GM10248 (cell line): ENCODE data around the gene PAQR6.

Experiments
- CTCF ChIA-PET: fragments of 300-600 bp; sonication (Branson Sonifier 250); formaldehyde crosslinking; extraction: SDS; loops from one replicate; lab custom pipeline; 2021; ENCODE audit warnings: antibody characterized with exemption; lab: Yijun Ruan, JAX
- POLR2A ChIA-PET: fragments of 350-650 bp; sonication (Branson Sonifier 250); formaldehyde crosslinking; extraction: SDS; loops from one replicate; lab custom pipeline; 2020; ENCODE audit warnings: antibody characterized with exemption; lab: Yijun Ruan, JAX
- DNase-seq: peaks from one replicate; pipeline ENCODE4 v3.0.0; 2012; ENCODE audit errors: extremely low spot score
- CTCF ChIP-seq: IDR thresholded peaks from 2 replicates; pipeline ENCODE4 v1.5.1; 2012; ENCODE audit warnings: mild to moderate bottlenecking, low read depth; ENCODE audit errors: extremely low read depth, missing control alignments, control extremely low read depth

Gene PAQR6

GRCh38 chr1:156236164-156236563, 11.7 kb downstream of the PAQR6 start:
- POLR2A ChIA-PET, result no interaction called here
- DNase-seq, result no peak
- CTCF ChIA-PET, result no interaction called here
- no peak for TF ChIP-seq CTCF

GRCh38 chr1:156233426-156234127, 14.3 kb downstream of the PAQR6 start:
- no peak for DNase-seq
- CTCF ChIA-PET, result interaction anchor here (1.3 to 3.3 kb wide), 6 partner anchors 9 to 137 kb away, joined by 3 to 9 read pairs (median 7); partner anchors contain the start of genes BGLAP and TMEM79
- no peak for TF ChIP-seq CTCF
- POLR2A ChIA-PET, result interaction anchor here (0.6 kb wide), 3 partner anchors 9 to 47 kb away, joined by 3 to 5 read pairs (median 4); partner anchors contain the start of gene PMF1

- no peak for TF ChIP-seq CTCF
- no peak for DNase-seq
- ChIA-PET CTCF (interaction anchor here (1.3 to 3.3 kb wide), 6 partner anchors 9 to 136 kb away, joined by 3 to 9 read pairs (median 7); partner anchors contain the start of genes BGLAP and TMEM79), POLR2A (no interaction called here)
Measured at GRCh38 chr1:156232201-156232894, 15.5 kb downstream of the PAQR6 start.

- CTCF ChIA-PET, result interaction anchor here (0.6 to 14.6 kb wide), 5 partner anchors 11 to 135 kb away, joined by 3 to 306 read pairs (median 3); partner anchors contain the start of genes PMF1 and SEMA4A
- TF ChIP-seq CTCF, result no peak
- POLR2A ChIA-PET, result interaction anchor here (0.7 kb wide), 1 partner anchor 21 kb away, joined by 14 read pairs; no protein-coding TSS in a partner anchor
- DNase-seq, result no peak
Measured at GRCh38 chr1:156230473-156230837, 17.4 kb downstream of the PAQR6 start.

- DNase-seq, result no peak
- ChIA-PET CTCF (interaction anchor here (1.0 to 14.6 kb wide), 4 partner anchors 11 to 134 kb away, joined by 3 to 306 read pairs (median 4); partner anchors contain the start of genes PMF1 and SEMA4A), POLR2A (interaction anchor here (0.9 kb wide), 1 partner anchor 17 kb away, joined by 3 read pairs; the partner anchor contains the start of gene PMF1)
- no peak for TF ChIP-seq CTCF
Measured at GRCh38 chr1:156229809-156230472, 17.9 kb downstream of the PAQR6 start.

- no peak for DNase-seq
- TF ChIP-seq CTCF, result no peak
- CTCF ChIA-PET, result interaction anchor here (1.3 to 14.6 kb wide), 3 partner anchors 10 to 91 kb away, joined by 3 to 306 read pairs (median 12); partner anchors contain the start of gene SEMA4A
- POLR2A ChIA-PET, result interaction anchor here (0.6 kb wide), 1 partner anchor 19 kb away, joined by 3 read pairs; no protein-coding TSS in a partner anchor
Measured at GRCh38 chr1:156228501-156228900, 19.4 kb downstream of the PAQR6 start.
